ENCODE data around the gene GAS7. TPM values are rescaled to one million over a fixed set of nuclear protein-coding genes. Genes with fewer than 3 reads are reported as not detected.

Gene GAS7
- total RNA-seq, 2 experiments from 2014 or later = 0.24 to 0.26 TPM

- CTCF ChIA-PET = no interaction called here
Measured at GRCh38 chr17:10051112-10051511, 147.3 kb downstream of the GAS7 start.

GRCh38 chr17:10050597-10051101 is 147.8 kb downstream of the GAS7 start:
- Mint-ChIP-seq H3K27me3 (no peaks in the 10 kb centered on the region), H3K4me3 (no peak overlapping the region), H3K9me3 (no peaks in the 10 kb centered on the region), H3K27ac (no peak overlapping the region), H3K4me1 (ENCODE audit: low read depth) (no peaks in the 10 kb centered on the region), H3K36me3 (no peaks in the 10 kb centered on the region)
- POLR2A ChIA-PET = no interaction called here
- CTCF ChIA-PET = no interaction called here
- intact Hi-C loops (cut with micrococcal nuclease) = no loop called here
- no peak for DNase-seq

More at GRCh38 chr17:10051112-10051511, 147.3 kb downstream of the GAS7 start:
- H3K4me3 Mint-ChIP-seq = no peak overlapping the region
- H3K9me3 Mint-ChIP-seq = no peaks in the 10 kb centered on the region
- H3K27me3 Mint-ChIP-seq = no peaks in the 10 kb centered on the region
- POLR2A ChIA-PET = no interaction called here
- no peaks in the 10 kb centered on the region for H3K4me1 Mint-ChIP-seq (ENCODE audit: low read depth)
- no peaks in the 10 kb centered on the region for H3K36me3 Mint-ChIP-seq
- no peak for DNase-seq
- intact Hi-C loops (cut with micrococcal nuclease) = no loop called here
- no peak overlapping the region for H3K27ac Mint-ChIP-seq

GRCh38 chr17:10048629-10049350 is 149.6 kb downstream of the GAS7 start:
- H3K36me3 Mint-ChIP-seq = no peaks in the 10 kb centered on the region
- ChIA-PET POLR2A (no interaction called here), CTCF (no interaction called here)
- DNase-seq = no peak
- no peaks in the 10 kb centered on the region for H3K4me1 Mint-ChIP-seq (ENCODE audit: low read depth)
- H3K27me3 Mint-ChIP-seq = no peaks in the 10 kb centered on the region
- intact Hi-C loops (cut with micrococcal nuclease) = no loop called here
- H3K27ac Mint-ChIP-seq = no peak overlapping the region
- no peak overlapping the region for H3K4me3 Mint-ChIP-seq
- no peaks in the 10 kb centered on the region for H3K9me3 Mint-ChIP-seq

GRCh38 chr17:10046786-10047785 is 151.3 kb downstream of the GAS7 start:
- Mint-ChIP-seq H3K36me3 (no peaks in the 10 kb centered on the region), H3K27ac (no peak overlapping the region), H3K4me1 (ENCODE audit: low read depth) (no peaks in the 10 kb centered on the region), H3K27me3 (no peaks in the 10 kb centered on the region), H3K4me3 (no peak overlapping the region), H3K9me3 (no peaks in the 10 kb centered on the region)
- intact Hi-C loops (cut with micrococcal nuclease) = no loop called here
- POLR2A ChIA-PET = no interaction called here
- no peak for DNase-seq
- CTCF ChIA-PET = interaction anchor here (0.7 kb wide), 1 partner anchor 151 kb away, joined by 3 read pairs; no protein-coding TSS in a partner anchor

- CTCF ChIA-PET = no interaction called here
- POLR2A ChIA-PET = no interaction called here
- no peak overlapping the region for H3K27ac Mint-ChIP-seq
- H3K4me3 Mint-ChIP-seq = no peak overlapping the region
- no peaks in the 10 kb centered on the region for H3K36me3 Mint-ChIP-seq
- intact Hi-C loops (cut with micrococcal nuclease) = no loop called here
- DNase-seq = no peak
- no peaks in the 10 kb centered on the region for H3K27me3 Mint-ChIP-seq
- no peaks in the 10 kb centered on the region for H3K4me1 Mint-ChIP-seq (ENCODE audit: low read depth)
- no peaks in the 10 kb centered on the region for H3K9me3 Mint-ChIP-seq
Measured at GRCh38 chr17:10045871-10046658, 152.3 kb downstream of the GAS7 start.

GRCh38 chr17:10042589-10043244 is 155.7 kb downstream of the GAS7 start:
- no peak overlapping the region for H3K4me3 Mint-ChIP-seq

GRCh38 chr17:10041916-10042588 is 156.4 kb downstream of the GAS7 start:
- Mint-ChIP-seq H3K27ac (no peak overlapping the region), H3K36me3 (no peaks in the 10 kb centered on the region), H3K27me3 (no peaks in the 10 kb centered on the region), H3K4me3 (no peak overlapping the region), H3K9me3 (no peaks in the 10 kb centered on the region), H3K4me1 (ENCODE audit: low read depth) (peaks cover 3% of the 10 kb centered on the region)
- CTCF ChIA-PET = no interaction called here
- intact Hi-C loops (cut with micrococcal nuclease) = no loop called here
- POLR2A ChIA-PET = no interaction called here
- no peak for DNase-seq

More at GRCh38 chr17:10042589-10043244, 155.7 kb downstream of the GAS7 start:
- ChIA-PET CTCF (no interaction called here), POLR2A (no interaction called here)
- no peak for DNase-seq
- Mint-ChIP-seq H3K9me3 (no peaks in the 10 kb centered on the region), H3K4me1 (ENCODE audit: low read depth) (peaks cover 3% of the 10 kb centered on the region), H3K27me3 (no peaks in the 10 kb centered on the region), H3K36me3 (no peaks in the 10 kb centered on the region), H3K27ac (no peak overlapping the region)
- intact Hi-C loops (cut with micrococcal nuclease) = no loop called here

GRCh38 chr17:10041287-10041612 is 157.2 kb downstream of the GAS7 start:
- CTCF ChIA-PET = no interaction called here
- intact Hi-C loops (cut with micrococcal nuclease) = no loop called here
- no peak overlapping the region for H3K4me3 Mint-ChIP-seq

GRCh38 chr17:10036511-10037061 is 161.8 kb downstream of the GAS7 start:
- DNase-seq = no peak
- ChIA-PET POLR2A (no interaction called here), CTCF (no interaction called here)
- no peaks in the 10 kb centered on the region for H3K27me3 Mint-ChIP-seq
- no peaks in the 10 kb centered on the region for H3K36me3 Mint-ChIP-seq
- no peak overlapping the region for H3K4me3 Mint-ChIP-seq
- intact Hi-C loops (cut with micrococcal nuclease) = no loop called here
- H3K4me1 Mint-ChIP-seq (ENCODE audit: low read depth) = peaks cover 3% of the 10 kb centered on the region
- H3K9me3 Mint-ChIP-seq = no peaks in the 10 kb centered on the region
- H3K27ac Mint-ChIP-seq = no peak overlapping the region

More at GRCh38 chr17:10041287-10041612, 157.2 kb downstream of the GAS7 start:
- H3K9me3 Mint-ChIP-seq = no peaks in the 10 kb centered on the region
- H3K4me1 Mint-ChIP-seq (ENCODE audit: low read depth) = peaks cover 3% of the 10 kb centered on the region
- no peaks in the 10 kb centered on the region for H3K27me3 Mint-ChIP-seq
- no peak for DNase-seq
- POLR2A ChIA-PET = no interaction called here
- H3K27ac Mint-ChIP-seq = no peak overlapping the region
- H3K36me3 Mint-ChIP-seq = no peaks in the 10 kb centered on the region

GRCh38 chr17:10035885-10036284 is 162.5 kb downstream of the GAS7 start:
- Mint-ChIP-seq H3K27me3 (no peaks in the 10 kb centered on the region), H3K27ac (no peak overlapping the region), H3K4me3 (no peak overlapping the region), H3K4me1 (ENCODE audit: low read depth) (peaks cover 3% of the 10 kb centered on the region), H3K9me3 (no peaks in the 10 kb centered on the region), H3K36me3 (no peaks in the 10 kb centered on the region)
- intact Hi-C loops (cut with micrococcal nuclease) = no loop called here
- ChIA-PET POLR2A (no interaction called here), CTCF (no interaction called here)
- DNase-seq = no peak

- intact Hi-C loops (cut with micrococcal nuclease) = no loop called here
- no peaks in the 10 kb centered on the region for H3K9me3 Mint-ChIP-seq
- H3K4me3 Mint-ChIP-seq = no peak overlapping the region
- no peak for DNase-seq
- POLR2A ChIA-PET = no interaction called here
- H3K27me3 Mint-ChIP-seq = no peaks in the 10 kb centered on the region
- no peaks in the 10 kb centered on the region for H3K4me1 Mint-ChIP-seq (ENCODE audit: low read depth)
- H3K27ac Mint-ChIP-seq = no peak overlapping the region
- CTCF ChIA-PET = no interaction called here
- H3K36me3 Mint-ChIP-seq = no peaks in the 10 kb centered on the region
Measured at GRCh38 chr17:10034719-10035475, 163.5 kb downstream of the GAS7 start.
